GM13976 (cell line): Measurements from ENCODE around the gene CLEC4A.
"Not testable (repeated sequence)": the region's sequence is repeated elsewhere in the genome, so short reads cannot be mapped to it uniquely, and the experiment has no call there.

Experiments used
- DNase-seq: peaks from one replicate; pipeline ENCODE4 v3.0.0; 2012; ENCODE audit warnings: low spot score
- CTCF ChIP-seq: IDR thresholded peaks from 2 replicates; pipeline ENCODE4 v1.5.1; 2012; ENCODE audit warnings: borderline replicate concordance, mild to moderate bottlenecking; ENCODE audit not compliant: insufficient read depth; ENCODE audit errors: extremely low read depth, missing control alignments, control extremely low read depth
- in situ Hi-C: fragments of 300-500 bp; cut with MboI; formaldehyde crosslinking; loops from one replicate; pipeline ENCODE4 v1.12.0; 2022; ENCODE audit warnings: low sequenced_read_pairs, mixed read lengths, inconsistent platforms; ENCODE audit not compliant: unreplicated experiment

CLEC4A gene

DNA sequence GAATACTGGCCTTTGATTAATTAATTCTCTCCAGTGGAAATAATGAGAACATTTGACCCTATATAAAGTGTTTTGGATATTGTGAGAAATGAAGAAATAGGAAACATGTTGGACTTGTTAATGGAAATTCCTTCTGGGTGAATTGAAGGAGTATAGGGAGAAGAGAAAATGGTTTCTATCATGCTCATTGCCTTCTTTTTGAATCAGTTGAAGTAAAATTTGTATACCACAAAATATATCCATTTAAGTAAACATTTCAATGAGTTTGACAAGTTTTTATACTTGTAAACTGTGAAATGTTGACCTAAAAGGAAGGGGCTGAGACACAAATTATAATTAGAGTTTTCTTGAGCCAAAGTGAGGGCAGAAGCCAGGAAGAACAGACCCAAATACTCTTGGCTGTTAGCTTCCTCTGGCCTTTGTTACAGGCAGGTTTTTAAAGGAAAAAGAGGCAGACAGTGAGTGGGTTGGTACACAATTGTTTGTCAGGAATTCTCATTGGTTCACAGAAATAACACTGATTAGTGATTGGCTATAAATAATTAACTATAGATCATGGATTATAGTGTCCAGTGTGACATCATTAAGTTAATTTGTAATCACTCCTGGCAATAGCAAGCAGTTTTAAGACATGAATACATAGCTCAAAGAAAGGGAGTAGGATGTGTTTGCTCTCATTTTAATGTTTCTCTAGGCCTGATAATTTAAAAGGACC, 34.2 kb downstream of the CLEC4A start:
- in situ Hi-C loops = no loop called here
- no peak for TF ChIP-seq CTCF
- DNase-seq = no peak

DNA sequence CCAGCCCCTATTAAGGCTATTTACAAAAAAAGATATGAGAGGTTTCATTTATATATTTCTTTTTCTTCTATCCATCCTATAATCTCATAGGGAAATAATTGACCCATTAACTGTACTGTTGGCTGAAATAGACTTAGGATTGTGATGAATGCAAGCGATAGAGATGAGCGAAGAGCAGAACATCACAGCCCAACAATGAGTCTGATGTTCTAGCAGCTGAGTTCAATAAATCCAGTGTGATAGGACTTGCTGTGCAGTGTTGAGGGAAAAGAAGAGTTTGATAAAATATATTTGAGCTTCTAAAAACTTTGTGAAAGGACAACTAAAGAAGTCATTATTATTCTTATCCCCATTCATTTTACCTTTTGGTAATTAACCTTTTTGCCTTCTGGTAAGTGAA, 49.5 kb downstream of the CLEC4A start:
- DNase-seq, in situ Hi-C loops: not testable (repeated sequence)

DNA sequence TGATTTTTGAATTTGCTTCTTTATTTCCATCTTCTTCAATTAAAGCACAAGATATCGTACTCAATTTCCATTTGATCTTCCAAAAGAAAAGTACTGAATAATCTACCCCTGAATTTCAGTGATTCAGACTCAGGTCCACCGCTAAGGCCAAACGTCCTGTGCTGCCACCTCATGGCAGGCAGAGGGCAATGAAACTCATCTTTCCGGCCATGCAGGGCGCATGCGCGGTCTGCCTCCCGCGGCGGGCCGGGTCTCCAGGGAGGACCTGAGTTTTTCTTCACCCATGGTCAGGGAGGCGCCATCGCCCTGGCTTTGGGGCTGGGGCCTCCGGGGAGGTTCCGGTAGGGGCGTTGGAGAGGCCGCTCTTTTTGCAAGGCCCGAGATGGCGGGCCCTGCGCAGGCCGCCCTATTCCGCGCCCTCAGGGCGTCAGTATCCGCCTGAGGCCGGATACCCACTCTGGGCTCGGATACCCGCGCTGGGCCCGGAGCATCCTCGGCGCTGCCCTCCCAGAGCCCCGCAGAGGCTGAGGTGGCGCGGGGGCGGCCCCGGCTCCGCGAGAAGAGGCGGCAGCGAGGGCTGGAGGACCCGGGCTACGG, 56.7 kb downstream of the CLEC4A start:
- peak; percentile 74 for DNase-seq
- in situ Hi-C loops = not testable (repeated sequence)

DNA sequence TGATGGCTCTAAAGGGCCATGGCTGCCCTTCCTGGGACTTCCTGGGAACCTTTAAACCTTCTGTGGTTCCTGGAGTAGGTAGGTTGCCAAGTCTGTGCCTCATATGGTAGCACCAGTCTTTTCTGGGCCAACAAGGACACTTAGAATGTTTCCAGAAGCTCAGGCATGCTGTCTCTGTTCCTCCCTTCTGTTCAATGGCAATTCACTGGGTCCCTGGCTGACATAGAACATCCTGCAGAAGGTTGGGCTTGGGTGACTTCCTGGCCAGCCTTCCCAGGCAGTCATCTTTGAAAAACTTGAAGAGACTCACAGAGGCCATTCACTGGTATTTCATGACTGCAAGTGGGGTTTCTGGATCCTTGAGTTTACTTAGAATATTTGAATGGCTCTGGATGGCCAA, 57.9 kb downstream of the CLEC4A start:
- in situ Hi-C loops, DNase-seq: not testable (repeated sequence)

More for the DNA sequence above, 56.7 kb downstream of the CLEC4A start:
- peak; percentile 81 for TF ChIP-seq CTCF

DNA sequence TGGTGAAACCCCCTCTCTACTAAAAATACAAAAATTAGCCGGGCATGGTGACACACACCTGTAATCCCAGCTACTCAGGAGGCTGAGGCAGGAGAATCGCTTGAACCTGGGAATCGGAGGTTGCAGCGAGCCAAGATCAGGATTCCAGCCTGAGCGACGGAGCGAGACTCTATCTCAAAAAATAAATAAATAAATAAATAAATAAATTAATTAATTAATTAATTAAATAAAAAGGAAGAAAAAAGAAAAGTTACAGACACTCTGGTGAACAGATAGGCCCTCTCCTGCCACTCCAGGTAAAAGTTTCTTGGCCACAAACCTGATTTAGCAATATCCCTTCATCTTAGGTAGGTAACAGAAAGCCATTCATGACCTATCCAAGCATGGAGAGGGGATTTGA, 59.5 kb downstream of the CLEC4A start:
- in situ Hi-C loops, DNase-seq: not testable (repeated sequence)

DNA sequence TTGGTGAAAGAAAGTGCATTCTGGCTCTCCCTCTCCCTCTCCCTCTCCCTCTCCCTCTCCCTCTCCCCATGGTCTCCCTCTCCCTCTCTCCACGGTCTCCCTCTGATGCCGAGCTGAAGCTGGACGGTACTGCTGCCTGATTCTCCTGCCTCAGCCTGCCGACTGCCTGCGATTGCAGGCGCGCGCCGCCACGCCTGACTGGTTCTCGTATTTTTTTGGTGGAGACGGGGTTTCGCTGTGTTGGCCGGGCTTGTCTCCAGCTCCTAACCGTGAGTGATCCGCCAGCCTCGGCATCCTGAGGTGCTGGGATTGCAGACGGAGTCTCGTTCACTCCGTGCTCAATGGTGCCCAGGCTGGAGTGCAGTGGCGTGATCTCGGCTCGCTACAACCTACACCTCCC, 59.9 kb downstream of the CLEC4A start:
- in situ Hi-C loops, DNase-seq: not testable (repeated sequence)

DNA sequence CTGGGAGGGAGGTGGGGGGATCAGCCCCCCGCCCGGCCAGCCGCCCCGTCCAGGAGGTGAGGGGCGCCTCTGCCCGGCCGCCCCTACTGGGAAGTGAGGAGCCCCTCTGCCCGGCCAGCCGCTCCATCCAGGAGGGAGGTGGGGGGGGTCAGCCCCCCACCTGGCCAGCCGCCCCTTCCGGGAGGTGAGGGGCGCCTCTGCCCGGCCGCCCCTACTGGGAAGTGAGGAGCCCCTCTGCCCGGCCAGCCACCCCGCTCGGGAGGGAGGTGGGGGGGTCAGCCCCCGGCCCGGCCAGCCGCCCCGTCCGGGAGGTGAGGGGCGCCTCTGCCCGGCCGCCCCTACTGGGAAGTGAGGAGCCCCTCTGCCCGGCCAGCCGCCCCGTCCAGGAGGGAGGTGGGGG, 60.8 kb downstream of the CLEC4A start:
- DNase-seq, in situ Hi-C loops: not testable (repeated sequence)

- in situ Hi-C loops, DNase-seq: not testable (repeated sequence)
These were observed 64.7 kb downstream of the CLEC4A start for GRCh38 chr12:8188088-8188487.
